ENCODE data around the gene ZSCAN23.
A peak's percentile ranks its signal among the peaks of the same experiment; 100 is the strongest.

ZSCAN23 gene

DNA sequence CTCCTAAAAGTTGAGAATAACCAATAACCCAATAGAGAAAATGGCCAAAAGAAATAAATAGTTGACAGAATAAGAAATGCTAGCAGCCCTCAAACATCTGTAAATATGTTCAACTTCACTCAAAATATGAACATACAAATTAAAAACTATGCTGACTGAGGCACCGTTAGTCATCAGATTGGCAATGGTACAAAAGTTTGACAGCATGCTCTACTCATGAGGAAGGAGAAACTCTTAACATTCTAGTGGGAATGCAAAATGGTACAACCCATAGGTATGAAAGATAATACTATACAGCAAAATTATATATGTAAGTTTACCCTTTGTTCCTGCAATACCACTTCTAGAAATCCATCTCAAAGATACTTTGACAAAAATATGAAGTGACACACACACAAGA lies 42.1 kb downstream of the ZSCAN23 start:
- 100% methylated on average over 1 of the region's 1 CpG; no CpG with 5 or more reads in 1 of the 2 experiments for WGBS, 2 experiments (ENCODE audit: insufficient coverage in 2 of 2)

DNA sequence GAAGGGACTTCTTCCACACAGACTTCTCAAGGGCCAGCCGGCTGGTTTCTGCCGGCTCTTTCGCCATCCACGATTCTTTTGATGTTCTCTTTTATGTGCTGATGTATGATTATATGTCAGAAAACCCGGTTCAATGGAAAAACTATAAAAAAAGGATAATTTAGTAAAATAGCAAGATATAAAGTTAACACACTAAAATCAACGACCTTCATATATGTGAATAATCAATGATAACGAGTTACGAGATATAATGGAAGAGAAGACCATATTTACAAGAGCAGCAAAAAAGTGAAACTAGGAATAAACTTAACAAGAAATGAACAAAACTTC lies 43.2 kb downstream of the ZSCAN23 start:
- H3K27ac ChIP-seq (ENCODE audit: low read depth, low read length, severe bottlenecking): no peak overlapping the region
- no peaks in the 10 kb centered on the region for H3K9me3 ChIP-seq (ENCODE audit: control insufficient read depth, low read length)
- H3K36me3 ChIP-seq (ENCODE audit: control insufficient read depth, insufficient read depth, low read length): peaks cover 33% of the 10 kb centered on the region
- no CpG with 5 or more reads among the region's 8 CpGs for WGBS, 2 experiments (ENCODE audit: insufficient coverage in 2 of 2)
- peak overlapping the region; percentile 86 for H3K4me3 ChIP-seq (ENCODE audit: extremely low read depth, insufficient read depth, low read length, poor library complexity, severe bottlenecking)
- peaks cover 5% of the 10 kb centered on the region for H3K4me1 ChIP-seq (ENCODE audit: control insufficient read depth, insufficient read depth, low read length, poor library complexity, severe bottlenecking)

More for the DNA sequence above, 42.1 kb downstream of the ZSCAN23 start:
- H3K36me3 ChIP-seq (ENCODE audit: control insufficient read depth, insufficient read depth, low read length): peaks cover 22% of the 10 kb centered on the region
- peaks cover 5% of the 10 kb centered on the region for H3K4me1 ChIP-seq (ENCODE audit: control insufficient read depth, insufficient read depth, low read length, poor library complexity, severe bottlenecking)
- H3K27ac ChIP-seq (ENCODE audit: low read depth, low read length, severe bottlenecking): no peak overlapping the region
- no peaks in the 10 kb centered on the region for H3K9me3 ChIP-seq (ENCODE audit: control insufficient read depth, low read length)
- H3K4me3 ChIP-seq (ENCODE audit: extremely low read depth, insufficient read depth, low read length, poor library complexity, severe bottlenecking): no peak overlapping the region

DNA sequence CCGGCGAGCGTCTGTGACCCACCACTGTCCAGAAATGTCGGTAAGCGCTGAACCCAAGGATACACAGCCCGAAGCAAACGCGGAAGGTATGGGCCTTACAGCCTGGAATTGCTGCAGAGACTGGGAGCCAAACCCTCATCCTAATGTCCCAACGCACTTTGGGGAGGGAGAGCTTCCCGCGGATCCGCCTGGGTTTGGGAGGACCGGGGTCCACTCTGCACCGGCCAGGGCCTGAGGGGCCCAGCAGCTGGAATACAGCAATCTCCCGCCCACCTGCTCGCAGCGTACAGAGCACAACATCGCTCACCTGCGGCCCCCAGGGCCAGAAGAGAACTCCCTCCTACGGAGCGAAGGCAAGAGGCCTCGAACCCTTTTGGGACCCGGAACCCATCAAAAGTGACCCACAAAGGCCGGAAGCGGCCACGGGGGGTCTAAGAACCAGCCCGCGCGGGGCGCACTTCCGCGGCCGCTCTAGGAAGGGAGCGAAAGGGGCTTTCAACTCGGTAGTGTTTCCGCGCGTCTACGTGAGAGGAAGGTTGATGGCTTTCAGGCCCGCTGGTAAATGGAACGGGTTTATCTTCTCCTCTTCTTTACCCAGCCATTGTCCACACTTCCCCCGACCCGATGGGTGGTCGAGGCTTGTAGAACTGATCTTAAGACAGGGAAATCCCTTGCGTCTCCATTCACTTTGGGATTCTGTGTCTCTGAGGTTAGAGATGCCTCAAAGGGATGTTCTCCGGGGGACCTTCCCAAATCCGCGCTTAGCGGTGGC lies 43.8 kb downstream of the ZSCAN23 start, which contains the start of gene ZSCAN12:
TSS of gene ZSCAN12 (minus strand) at position 398 of the 772 bp plus-strand sequence. CDS start 1,342 bp downstream, outside the sequence.
- Histone ChIP-seq H3K36me3 (ENCODE audit: control insufficient read depth, insufficient read depth, low read length) (peaks cover 37% of the 10 kb centered on the region), H3K9me3 (ENCODE audit: control insufficient read depth, low read length) (no peaks in the 10 kb centered on the region), H3K27ac (ENCODE audit: low read depth, low read length, severe bottlenecking) (peak within 1 kb of the TSS; percentile 68), H3K4me1 (ENCODE audit: control insufficient read depth, insufficient read depth, low read length, poor library complexity, severe bottlenecking) (peaks cover 5% of the 10 kb centered on the region), H3K4me3 (ENCODE audit: extremely low read depth, insufficient read depth, low read length, poor library complexity, severe bottlenecking) (peak within 1 kb of the TSS; percentile 86)
- 0% methylated on average over 31 to 36 of the region's 49 CpGs for WGBS, 2 experiments (ENCODE audit: insufficient coverage in 2 of 2)

DNA sequence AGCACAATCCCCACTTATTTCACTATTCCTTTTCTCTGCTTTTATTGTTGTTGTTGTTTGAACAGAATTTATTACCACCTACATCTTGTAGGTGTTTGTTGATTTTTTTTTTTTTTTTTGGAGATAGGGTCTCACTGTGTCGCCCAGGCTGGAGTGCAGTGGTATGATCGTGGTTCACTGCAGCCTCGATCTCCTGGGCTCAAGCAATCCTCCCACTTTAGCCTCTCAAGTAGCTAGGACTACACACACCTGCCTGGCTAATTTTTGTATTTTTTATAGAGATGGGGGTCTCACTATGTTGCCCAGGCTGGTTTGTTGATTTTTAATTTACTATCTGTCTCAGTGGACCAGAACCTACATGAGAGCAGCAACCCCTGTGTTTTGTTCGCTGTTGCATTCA lies 47.4 kb downstream of the ZSCAN23 start:
- H3K4me3 ChIP-seq (ENCODE audit: extremely low read depth, insufficient read depth, low read length, poor library complexity, severe bottlenecking): no peak overlapping the region
- peaks cover 71% of the 10 kb centered on the region for H3K36me3 ChIP-seq (ENCODE audit: control insufficient read depth, insufficient read depth, low read length)
- H3K27ac ChIP-seq (ENCODE audit: low read depth, low read length, severe bottlenecking): no peak overlapping the region
- peaks cover 4% of the 10 kb centered on the region for H3K9me3 ChIP-seq (ENCODE audit: control insufficient read depth, low read length)
- WGBS, 2 experiments (ENCODE audit: insufficient coverage in 2 of 2): 88% methylated on average over 1 of the region's 4 CpGs; no CpG with 5 or more reads in 1 of the 2 experiments
- H3K4me1 ChIP-seq (ENCODE audit: control insufficient read depth, insufficient read depth, low read length, poor library complexity, severe bottlenecking): peaks cover 5% of the 10 kb centered on the region

DNA sequence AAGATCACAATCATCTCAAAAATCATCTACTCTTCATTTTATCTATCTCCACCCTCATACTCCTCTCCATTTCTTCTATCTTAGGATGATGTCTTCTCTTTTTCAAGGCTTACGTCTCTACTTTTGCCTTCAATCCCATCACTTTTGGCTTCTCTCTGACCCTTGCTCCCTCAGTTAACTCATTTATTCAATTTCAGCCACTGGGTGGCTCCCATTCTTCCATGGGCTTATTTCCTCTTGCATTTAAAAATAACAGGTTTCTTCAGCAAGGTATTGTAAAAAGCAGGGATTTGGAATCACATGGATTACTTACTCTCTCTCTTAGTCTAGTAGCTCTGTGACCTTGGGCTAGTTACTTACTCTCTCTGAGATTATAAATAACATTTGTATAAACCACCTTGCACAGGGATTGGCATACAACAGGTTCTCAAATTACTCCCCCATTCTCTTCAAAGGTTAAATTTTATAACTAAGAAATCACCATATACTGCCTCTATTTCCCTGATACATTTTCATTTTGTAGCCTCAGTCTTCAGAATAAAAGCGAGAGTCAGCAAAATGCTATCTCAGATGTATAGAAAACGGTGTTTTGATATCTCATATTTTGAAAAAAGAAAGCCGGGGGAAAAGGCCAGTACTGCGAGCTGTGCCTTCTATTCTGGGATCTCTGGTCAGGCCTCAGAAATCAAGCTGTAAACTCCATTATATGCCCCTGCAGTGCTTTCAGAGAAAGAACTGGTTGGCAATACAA lies 49.2 kb downstream of the ZSCAN23 start:
- H3K4me3 ChIP-seq (ENCODE audit: extremely low read depth, insufficient read depth, low read length, poor library complexity, severe bottlenecking): no peak overlapping the region
- peaks cover 90% of the 10 kb centered on the region for H3K36me3 ChIP-seq (ENCODE audit: control insufficient read depth, insufficient read depth, low read length)

DNA sequence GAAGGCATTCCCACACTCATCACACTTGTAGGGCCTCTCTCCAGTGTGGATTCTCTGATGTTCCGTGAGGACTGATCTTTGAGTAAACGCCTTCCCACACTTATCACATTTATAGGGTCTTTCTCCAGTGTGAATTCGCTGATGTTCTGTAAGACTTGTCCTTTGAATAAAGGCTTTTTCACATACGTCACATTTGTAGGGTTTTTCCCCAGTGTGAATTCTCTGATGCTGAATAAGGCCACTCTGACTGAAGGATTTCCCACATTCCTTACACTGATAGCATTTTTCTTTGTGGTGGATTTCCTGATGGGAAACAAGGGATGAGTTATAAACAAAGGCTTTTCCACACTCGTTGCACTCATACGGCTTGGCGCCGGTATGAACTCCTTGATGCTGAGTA lies 52.6 kb downstream of the ZSCAN23 start:
- H3K4me3 ChIP-seq (ENCODE audit: extremely low read depth, insufficient read depth, low read length, poor library complexity, severe bottlenecking): no peak overlapping the region
- no peak overlapping the region for H3K27ac ChIP-seq (ENCODE audit: low read depth, low read length, severe bottlenecking)
- peaks cover 5% of the 10 kb centered on the region for H3K9me3 ChIP-seq (ENCODE audit: control insufficient read depth, low read length)
- WGBS, 2 experiments (ENCODE audit: insufficient coverage in 2 of 2): 93 to 100% methylated on average over 4 to 5 of the region's 8 CpGs
- H3K36me3 ChIP-seq (ENCODE audit: control insufficient read depth, insufficient read depth, low read length): peaks cover 85% of the 10 kb centered on the region
- no peaks in the 10 kb centered on the region for H3K4me1 ChIP-seq (ENCODE audit: control insufficient read depth, insufficient read depth, low read length, poor library complexity, severe bottlenecking)

More for the DNA sequence above, 49.2 kb downstream of the ZSCAN23 start:
- Histone ChIP-seq H3K4me1 (ENCODE audit: control insufficient read depth, insufficient read depth, low read length, poor library complexity, severe bottlenecking) (peaks cover 5% of the 10 kb centered on the region), H3K9me3 (ENCODE audit: control insufficient read depth, low read length) (peaks cover 5% of the 10 kb centered on the region), H3K27ac (ENCODE audit: low read depth, low read length, severe bottlenecking) (no peak overlapping the region)
- 68 to 77% methylated on average over 4 to 5 of the region's 5 CpGs for WGBS, 2 experiments (ENCODE audit: insufficient coverage in 2 of 2)

DNA sequence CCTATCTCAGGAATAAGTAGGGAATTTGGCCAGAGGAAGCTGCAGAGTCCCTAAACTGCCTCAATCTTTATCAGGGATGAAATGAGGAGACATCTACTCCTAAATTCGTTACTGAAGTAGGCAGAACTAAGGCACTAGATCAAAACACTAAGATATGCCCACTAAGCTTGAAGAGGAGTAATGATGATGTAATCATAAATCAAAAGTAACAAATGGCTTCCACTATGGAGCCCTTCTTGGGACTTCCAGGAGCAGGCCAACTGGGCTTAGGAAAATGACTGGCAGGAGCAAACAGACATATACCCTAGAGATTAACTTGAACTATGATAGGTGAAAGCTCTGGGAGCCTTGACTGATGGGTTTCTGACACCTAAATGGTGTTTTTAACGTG lies 59.2 kb downstream of the ZSCAN23 start:
- Histone ChIP-seq H3K4me3 (ENCODE audit: extremely low read depth, insufficient read depth, low read length, poor library complexity, severe bottlenecking) (no peak overlapping the region), H3K36me3 (ENCODE audit: control insufficient read depth, insufficient read depth, low read length) (peaks cover 65% of the 10 kb centered on the region), H3K9me3 (ENCODE audit: control insufficient read depth, low read length) (peaks cover 14% of the 10 kb centered on the region)

DNA sequence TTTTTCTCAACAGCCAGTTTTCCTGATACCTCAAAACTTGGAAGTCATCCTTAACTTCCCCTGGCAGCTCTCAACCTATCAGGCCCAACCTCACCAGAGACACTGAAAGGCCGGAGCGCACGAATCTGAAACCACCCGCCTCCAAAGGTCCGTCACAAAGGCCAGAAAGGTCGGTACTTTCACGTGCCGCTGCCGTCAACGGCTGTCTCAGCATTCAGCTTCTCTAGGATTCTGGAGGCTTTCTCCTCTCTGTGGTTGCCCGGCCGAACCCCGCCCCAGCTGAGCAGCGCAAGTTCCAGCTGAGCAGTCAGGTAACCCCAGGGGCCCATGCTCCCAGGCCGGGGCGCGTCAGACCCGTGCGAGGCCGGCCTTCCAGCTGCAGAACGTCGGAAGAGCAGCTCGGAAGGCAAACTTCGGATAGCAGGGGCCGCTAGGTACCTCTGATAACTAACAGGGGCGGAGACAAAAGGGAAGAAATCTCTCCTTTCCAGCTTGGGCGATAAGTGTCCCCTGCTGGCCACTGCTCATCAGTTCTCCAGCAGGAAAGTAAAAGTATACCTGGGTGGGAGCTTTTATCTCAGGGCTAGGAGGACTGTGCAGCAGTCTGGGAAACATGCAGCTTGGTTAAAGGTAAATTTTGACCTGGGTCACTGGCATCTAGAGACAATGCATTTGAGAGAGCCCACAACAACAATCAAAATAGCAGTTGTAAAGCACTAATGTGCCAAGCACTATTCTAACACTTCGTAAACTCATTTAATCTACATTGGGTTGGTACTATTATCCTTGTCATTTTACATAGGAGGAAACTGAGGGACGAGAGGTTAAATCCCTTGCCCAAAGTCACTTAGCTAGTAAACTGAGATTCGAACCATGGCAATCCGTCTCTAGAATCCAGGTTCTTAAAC lies 59.8 kb downstream of the ZSCAN23 start:
- H3K4me1 ChIP-seq (ENCODE audit: control insufficient read depth, insufficient read depth, low read length, poor library complexity, severe bottlenecking): no peaks in the 10 kb centered on the region
- H3K4me3 ChIP-seq (ENCODE audit: extremely low read depth, insufficient read depth, low read length, poor library complexity, severe bottlenecking): peak overlapping the region; percentile 41
- H3K9me3 ChIP-seq (ENCODE audit: control insufficient read depth, low read length): peaks cover 17% of the 10 kb centered on the region
- peak overlapping the region; percentile 58 for H3K27ac ChIP-seq (ENCODE audit: low read depth, low read length, severe bottlenecking)
- WGBS, 2 experiments (ENCODE audit: insufficient coverage in 2 of 2): 11 to 15% methylated on average over 24 to 29 of the region's 31 CpGs
- peaks cover 63% of the 10 kb centered on the region for H3K36me3 ChIP-seq (ENCODE audit: control insufficient read depth, insufficient read depth, low read length)

More for the DNA sequence above, 59.2 kb downstream of the ZSCAN23 start:
- 40 to 80% methylated on average over 1 of the region's 2 CpGs for WGBS, 2 experiments (ENCODE audit: insufficient coverage in 2 of 2)
- Histone ChIP-seq H3K4me1 (ENCODE audit: control insufficient read depth, insufficient read depth, low read length, poor library complexity, severe bottlenecking) (no peaks in the 10 kb centered on the region), H3K27ac (ENCODE audit: low read depth, low read length, severe bottlenecking) (no peak overlapping the region)

Data from mesodermal cell (in vitro differentiated cells).